ENCODE data around the gene PTER. TPM values are rescaled to one million over a fixed set of nuclear protein-coding genes. Genes with fewer than 3 reads are reported as not detected.

Gene PTER
- total RNA-seq, 1 experiment from 2014 or later: 25.8 TPM

DNA sequence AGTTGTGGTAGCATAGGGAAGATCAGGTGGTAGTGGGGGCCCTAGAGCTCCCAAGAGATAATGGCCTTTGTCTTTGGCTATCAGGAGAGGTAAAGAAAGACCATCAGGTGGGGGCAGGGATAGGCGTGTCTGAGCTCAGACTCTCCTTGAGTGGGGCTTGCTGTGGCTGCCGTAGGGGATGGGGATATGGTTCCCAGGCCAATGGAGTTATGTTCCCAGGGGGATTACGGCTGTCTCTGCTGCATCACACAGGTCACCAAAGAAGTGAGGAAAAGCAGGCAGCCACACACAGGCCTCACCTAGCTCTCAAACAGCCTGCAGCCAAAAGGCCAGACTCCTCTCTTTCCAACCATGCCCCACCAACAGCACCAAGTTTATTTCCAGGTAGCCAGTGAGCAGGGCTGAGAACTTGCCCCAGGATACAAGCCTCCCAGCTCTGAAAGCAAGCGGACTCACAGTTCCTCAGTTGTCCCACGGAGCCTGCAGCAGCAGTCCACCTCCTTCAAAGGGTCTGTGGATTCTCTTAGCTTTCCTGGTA is 122.5 kb downstream of the PTER start:
- Histone ChIP-seq H3K27ac (ENCODE audit: low read depth, low read length) (no peak overlapping the region), H3K9me3 (ENCODE audit: control insufficient read depth in 1 of 2, insufficient read depth in 1 of 2, low read depth in 1 of 2, low read length in 2 of 2) (no peaks in the 10 kb centered on the region), H2AFZ (ENCODE audit: low read depth, low read length, poor library complexity, severe bottlenecking) (no peak overlapping the region), H3K27me3 (ENCODE audit: insufficient read depth, low read length) (no peaks in the 10 kb centered on the region), H3K9me2 (ENCODE audit: insufficient read depth) (no peaks in the 10 kb centered on the region), H3K79me2 (ENCODE audit: insufficient read depth, low read length) (no peaks in the 10 kb centered on the region), H3K4me3 (replicated peaks in 1 of 2; ENCODE audit: low read depth in 1 of 2, low read length in 2 of 2) (no peak overlapping the region), H3K4me2 (ENCODE audit: low read length) (no peak overlapping the region), H3K9ac (ENCODE audit: low read length) (no peak overlapping the region), H3K4me1 (ENCODE audit: control insufficient read depth in 1 of 2, insufficient read depth in 2 of 2, low read length in 2 of 2) (no peaks in the 10 kb centered on the region), H4K20me1 (ENCODE audit: insufficient read depth) (no peaks in the 10 kb centered on the region), H3K36me3 (ENCODE audit: control insufficient read depth in 1 of 2, insufficient read depth in 2 of 2, low read length in 2 of 2) (no peaks in the 10 kb centered on the region)
- ATAC-seq: no peak
- ChIA-PET RAD21 (ENCODE audit: low non-redundant PET in 1 of 2, low total read pairs in 2 of 2, uncharacterized antibody in 2 of 2, unreplicated experiment in 2 of 2) (no interaction called here), CTCF (no interaction called here), POLR2A (no interaction called here)
- DNase-seq (ENCODE audit: low read depth, low spot score): no peak
- intact Hi-C loops (cut with micrococcal nuclease): no loop called here
- no peak for TF ChIP-seq YY1 (IDR thresholded peaks at IDR 0.05; ENCODE audit: extremely low read depth, insufficient replicate concordance, low read depth, low read length)
- no peak for TF ChIP-seq REST (IDR thresholded peaks at IDR 0.05; ENCODE audit: low read depth)
- TF ChIP-seq ZFX (IDR thresholded peaks at IDR 0.05): no peak
- TF ChIP-seq CEBPB (IDR thresholded peaks at IDR 0.05; ENCODE audit: low read depth): no peak
- no peak for TF ChIP-seq JUND (IDR thresholded peaks at IDR 0.05)
- no peak for TF ChIP-seq CBX3 (IDR thresholded peaks at IDR 0.05; ENCODE audit: low read depth)
- TF ChIP-seq ZNF274 (IDR thresholded peaks at IDR 0.05; ENCODE audit: low read depth, low read length): no peak
- TF ChIP-seq, protein P1, sequence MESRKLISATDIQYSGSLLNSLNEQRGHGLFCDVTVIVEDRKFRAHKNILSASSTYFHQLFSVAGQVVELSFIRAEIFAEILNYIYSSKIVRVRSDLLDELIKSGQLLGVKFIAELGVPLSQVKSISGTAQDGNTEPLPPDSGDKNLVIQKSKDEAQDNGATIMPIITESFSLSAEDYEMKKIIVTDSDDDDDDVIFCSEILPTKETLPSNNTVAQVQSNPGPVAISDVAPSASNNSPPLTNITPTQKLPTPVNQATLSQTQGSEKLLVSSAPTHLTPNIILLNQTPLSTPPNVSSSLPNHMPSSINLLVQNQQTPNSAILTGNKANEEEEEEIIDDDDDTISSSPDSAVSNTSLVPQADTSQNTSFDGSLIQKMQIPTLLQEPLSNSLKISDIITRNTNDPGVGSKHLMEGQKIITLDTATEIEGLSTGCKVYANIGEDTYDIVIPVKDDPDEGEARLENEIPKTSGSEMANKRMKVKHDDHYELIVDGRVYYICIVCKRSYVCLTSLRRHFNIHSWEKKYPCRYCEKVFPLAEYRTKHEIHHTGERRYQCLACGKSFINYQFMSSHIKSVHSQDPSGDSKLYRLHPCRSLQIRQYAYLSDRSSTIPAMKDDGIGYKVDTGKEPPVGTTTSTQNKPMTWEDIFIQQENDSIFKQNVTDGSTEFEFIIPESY (IDR thresholded peaks at IDR 0.05; ENCODE audit: extremely low read depth, insufficient replicate concordance, low read length): no peak
- no peak for TF ChIP-seq EGR1 (IDR thresholded peaks at IDR 0.05; ENCODE audit: low read depth)
- no peak for TF ChIP-seq FOSL1 (IDR thresholded peaks at IDR 0.05; ENCODE audit: low read depth)
- no peak for TF ChIP-seq POLR2A (IDR thresholded peaks at IDR 0.05; ENCODE audit: borderline replicate concordance, extremely low read depth, insufficient read depth, insufficient read length)
- TF ChIP-seq RAD21 (IDR thresholded peaks at IDR 0.05; ENCODE audit: low read depth): no peak
- TF ChIP-seq EZH2 (IDR thresholded peaks at IDR 0.05): no peak
- no peak for TF ChIP-seq POLR2AphosphoS5 (IDR thresholded peaks at IDR 0.05; ENCODE audit: low read depth, low read length)
- BruUV-seq (replicated peaks): no TSS peak

All from HCT116 (cell line).